Retinal pigment epithelial cell (primary cell): ENCODE results near the gene FHOD1.

Experiments
- DNase-seq: peaks from one replicate; pipeline ENCODE4 v3.0.0-alpha.2; 2010; ENCODE audit warnings: low read depth
- H3K4me3 ChIP-seq: 2 replicates; pipeline ENCODE4 v1.5.1; 2011; ENCODE audit warnings: mild to moderate bottlenecking, low read length, control low read depth, moderate library complexity
- TF ChIP-seq, protein P1 (sequence below): conservative IDR thresholded peaks from 2 replicates; pipeline ENCODE4 v1.5.1; 2011; ENCODE audit warnings: low read depth, low read length, control low read depth, inconsistent platforms

Gene FHOD1

DNA sequence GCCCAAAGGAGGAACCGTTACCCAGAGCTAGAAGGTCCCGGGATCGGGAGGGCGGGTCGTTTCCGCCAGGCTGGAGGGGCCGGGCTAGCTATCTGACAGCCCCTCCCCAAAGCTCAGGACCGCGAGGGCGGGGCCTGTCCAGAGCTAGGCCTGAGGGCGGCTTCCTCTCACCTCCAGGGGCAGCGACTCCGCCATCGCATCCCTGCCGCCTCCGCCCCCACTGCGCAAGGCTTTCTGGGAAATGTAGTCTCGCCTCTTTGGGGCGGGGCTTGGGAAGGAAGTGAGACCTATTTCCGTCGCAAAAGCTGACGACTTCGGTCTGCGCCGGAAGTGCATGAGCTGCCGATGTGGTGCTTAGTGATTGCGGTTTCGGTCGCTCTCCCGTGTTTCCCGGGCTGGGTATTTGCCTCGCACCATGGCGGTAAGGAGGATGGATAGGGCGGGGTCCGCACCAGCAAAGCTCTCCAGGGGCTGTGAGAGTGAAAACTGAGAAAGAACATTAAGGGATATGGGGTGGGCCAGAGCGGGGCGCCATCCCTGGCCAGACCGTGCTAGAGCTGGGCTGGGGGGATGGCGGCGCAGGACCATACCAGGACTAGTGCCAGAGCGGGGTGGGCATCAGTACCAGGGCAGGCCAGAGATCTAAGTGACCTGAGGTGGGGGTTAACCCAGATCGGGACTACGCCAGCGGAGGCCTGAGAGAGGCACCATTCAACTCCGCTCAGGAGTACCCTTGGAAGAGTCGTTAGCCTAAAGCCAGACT, 20.3 kb downstream of the FHOD1 start, which contains the start of gene TMEM208:
Gene TMEM208 (plus strand): TSS at position 327 of the 763 bp plus-strand sequence. CDS start 89 bp downstream, at position 416.
- peak; percentile 87 for DNase-seq
- TF ChIP-seq, protein P1, sequence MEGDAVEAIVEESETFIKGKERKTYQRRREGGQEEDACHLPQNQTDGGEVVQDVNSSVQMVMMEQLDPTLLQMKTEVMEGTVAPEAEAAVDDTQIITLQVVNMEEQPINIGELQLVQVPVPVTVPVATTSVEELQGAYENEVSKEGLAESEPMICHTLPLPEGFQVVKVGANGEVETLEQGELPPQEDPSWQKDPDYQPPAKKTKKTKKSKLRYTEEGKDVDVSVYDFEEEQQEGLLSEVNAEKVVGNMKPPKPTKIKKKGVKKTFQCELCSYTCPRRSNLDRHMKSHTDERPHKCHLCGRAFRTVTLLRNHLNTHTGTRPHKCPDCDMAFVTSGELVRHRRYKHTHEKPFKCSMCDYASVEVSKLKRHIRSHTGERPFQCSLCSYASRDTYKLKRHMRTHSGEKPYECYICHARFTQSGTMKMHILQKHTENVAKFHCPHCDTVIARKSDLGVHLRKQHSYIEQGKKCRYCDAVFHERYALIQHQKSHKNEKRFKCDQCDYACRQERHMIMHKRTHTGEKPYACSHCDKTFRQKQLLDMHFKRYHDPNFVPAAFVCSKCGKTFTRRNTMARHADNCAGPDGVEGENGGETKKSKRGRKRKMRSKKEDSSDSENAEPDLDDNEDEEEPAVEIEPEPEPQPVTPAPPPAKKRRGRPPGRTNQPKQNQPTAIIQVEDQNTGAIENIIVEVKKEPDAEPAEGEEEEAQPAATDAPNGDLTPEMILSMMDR = peak; percentile 18
- peak within 1 kb of the TSS; percentile 98 for H3K4me3 ChIP-seq

DNA sequence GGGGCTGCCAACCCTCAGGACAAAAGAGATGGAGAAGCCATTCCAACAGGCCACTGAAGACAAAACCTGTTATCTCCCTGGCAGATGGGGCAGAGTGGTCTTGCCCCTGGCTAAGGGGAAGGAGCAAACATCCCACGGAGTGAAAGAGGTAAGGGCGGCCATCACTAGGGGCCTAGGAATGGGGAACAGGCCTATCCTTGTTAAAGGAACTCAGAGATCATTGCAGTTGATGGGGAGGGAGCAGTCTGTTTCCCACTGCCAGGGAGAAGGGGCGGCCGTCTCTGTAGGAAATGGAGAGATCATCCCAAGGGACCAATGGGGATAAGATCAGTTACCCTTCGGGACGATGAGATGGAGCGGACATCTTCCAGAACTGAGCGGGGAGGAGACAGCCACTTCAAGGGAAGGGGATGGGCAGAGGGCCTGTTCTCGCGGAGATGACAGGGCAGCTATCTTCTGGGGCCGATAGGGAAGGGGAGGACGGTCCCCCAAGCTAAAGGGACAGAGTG, 20.9 kb downstream of the FHOD1 start:
- peak overlapping the region; percentile 98 for H3K4me3 ChIP-seq
- TF ChIP-seq, protein P1 = no peak
- DNase-seq = no peak

DNA sequence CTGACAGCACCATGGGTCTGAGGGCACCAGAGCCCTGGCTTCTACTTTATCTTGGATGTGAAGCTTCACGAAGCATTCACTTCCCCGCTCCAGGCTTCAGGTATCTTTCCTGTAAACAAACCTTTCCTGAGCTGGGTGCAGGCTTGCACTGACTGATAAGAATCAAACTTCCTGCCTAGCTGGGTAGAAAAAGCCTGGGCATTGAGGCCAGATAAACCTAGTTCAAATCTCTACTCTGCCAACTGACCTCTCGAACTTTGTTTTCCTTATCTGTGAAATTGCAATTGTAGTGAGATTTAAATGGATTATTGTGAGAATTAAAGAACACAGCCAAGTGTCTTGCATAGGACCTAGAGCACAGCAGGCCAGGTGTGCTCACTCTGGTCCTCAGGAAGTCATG, 23.3 kb downstream of the FHOD1 start:
- TF ChIP-seq, protein P1 = no peak
- DNase-seq = no peak
- H3K4me3 ChIP-seq = no peak overlapping the region

DNA sequence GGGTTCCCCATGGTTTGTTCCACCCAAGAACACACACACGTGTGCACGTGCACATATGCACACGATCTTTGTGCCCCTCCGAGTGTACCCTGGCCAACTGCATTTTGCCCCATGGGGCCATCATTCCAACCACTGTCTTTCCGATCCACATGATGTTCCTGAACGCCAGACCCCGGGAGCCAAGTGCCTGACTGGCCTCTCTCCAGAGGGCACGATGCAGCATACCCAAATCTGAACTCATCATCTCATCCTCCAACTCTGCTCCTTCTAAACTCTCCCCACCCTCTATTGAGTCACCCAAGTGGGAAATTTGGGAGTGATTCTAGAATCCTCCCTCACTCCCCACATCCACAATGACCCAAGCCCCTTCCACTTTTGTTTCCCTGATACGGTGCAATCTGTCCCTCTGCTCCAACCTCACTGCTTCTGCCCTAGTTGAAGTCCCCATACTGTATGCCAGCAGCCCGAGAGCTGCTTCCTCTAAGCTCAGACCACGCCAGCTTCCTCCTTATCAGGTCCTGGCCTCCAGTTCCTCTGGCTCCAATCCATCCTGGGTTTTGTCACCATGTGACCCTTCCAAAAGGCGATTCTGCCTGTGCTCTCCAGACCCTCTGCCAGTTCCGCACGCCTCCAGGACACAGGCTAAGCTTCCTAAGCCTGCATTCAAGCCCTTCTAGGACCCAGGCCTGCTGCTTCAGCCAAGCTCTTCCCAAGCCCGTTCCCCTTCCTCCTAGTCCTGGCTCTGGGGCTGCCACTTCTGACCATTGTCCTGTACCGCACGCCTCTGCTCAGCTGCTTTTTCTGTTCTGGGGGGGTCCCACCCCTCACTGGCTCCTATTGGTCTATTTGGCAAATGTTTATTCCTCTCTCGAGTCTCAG, 30.4 kb downstream of the FHOD1 start:
- no peak overlapping the region for H3K4me3 ChIP-seq
- no peak for DNase-seq
- TF ChIP-seq, protein P1 = no peak

DNA sequence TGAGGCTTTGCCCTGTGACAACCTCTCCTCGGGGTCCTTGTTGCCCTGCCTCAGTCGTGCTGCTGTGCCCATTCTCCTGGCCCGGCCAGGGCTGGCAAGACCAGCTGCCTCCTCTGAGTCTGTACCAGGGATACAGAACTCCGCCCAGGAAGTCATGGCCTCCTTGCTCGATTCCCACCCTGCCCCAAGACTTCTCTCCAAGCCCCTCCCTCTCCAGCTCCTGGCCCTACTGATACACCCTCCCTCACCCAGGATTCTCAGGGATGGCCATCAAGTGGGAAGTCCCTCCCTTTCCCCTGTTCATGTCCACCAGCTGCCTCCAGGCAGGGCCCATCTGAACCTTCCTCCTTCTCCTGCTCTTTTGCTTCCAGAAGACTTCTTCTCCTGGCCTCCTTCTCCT, 31.6 kb downstream of the FHOD1 start:
- no peak overlapping the region for H3K4me3 ChIP-seq
- TF ChIP-seq, protein P1 = no peak
- no peak for DNase-seq

DNA sequence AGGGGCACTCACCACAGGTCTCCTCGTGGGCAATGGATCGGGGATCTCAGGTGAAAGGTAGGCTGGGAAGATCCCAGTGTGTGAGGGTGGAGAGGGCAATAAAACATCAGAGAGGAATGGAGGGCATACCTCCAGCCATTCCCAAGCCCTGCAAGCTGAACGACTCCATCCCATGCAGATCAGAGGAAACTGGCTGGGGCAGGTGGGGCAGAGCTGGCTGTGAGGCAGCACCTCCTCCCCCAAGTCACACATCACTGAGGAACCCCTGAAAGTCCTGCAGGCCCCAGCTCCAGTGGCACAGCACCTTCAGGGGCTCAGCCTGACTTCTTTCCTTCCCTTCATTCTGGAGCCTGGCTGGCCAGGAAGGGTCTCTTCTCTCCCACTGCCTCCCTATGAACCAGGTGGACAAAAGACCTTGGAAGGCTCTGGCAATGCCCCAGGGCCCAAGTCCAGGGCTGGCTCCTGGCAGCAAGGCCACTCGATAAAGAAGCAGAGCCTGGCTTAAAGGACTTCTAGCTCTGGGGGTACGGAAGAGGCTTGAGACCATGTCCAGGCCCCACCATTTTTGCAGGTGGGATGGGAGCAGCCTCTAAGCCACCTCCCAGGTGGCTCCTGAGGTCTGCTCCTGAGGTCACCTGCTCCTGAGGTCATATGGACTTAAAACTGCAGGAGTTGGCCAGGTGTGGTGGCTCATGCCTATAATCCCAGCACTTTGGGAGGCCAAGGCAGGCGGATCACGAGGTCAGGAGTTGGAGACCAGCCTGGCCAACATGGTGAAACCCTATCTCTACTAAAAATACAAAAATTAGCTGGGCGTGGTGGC, 33.9 kb downstream of the FHOD1 start:
- no peak overlapping the region for H3K4me3 ChIP-seq
- TF ChIP-seq, protein P1 = no peak
- DNase-seq = no peak
